Fibroblast of skin of back (primary cell): ENCODE measurements around the gene KLHL5.
"Not testable (repeated sequence)": the region's sequence is repeated elsewhere in the genome, so short reads cannot be mapped to it uniquely, and the experiment has no call there.

ENCODE experiments used
- DNase-seq: peaks from one replicate; pipeline ENCODE4 v3.0.0-alpha.2; 2013

KLHL5 gene

DNA sequence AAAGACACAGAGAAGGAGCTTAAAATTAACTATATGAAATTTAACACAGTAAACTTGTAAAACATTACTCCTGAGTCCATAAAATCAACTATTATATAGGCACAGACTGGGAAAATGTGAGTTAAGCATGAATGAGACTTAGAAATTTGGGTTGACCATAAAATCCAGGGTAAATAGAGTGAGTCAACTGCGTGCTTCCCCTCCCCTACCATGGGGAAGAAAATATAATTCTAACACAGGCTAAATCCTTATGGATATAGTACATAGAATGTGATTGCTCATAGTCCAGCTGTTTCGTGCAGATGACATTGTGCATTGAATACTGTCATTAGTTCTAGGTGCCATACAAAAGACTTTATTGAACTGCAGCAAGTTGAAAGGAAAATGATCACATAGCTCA lies 42.2 kb downstream of the KLHL5 start:
- DNase-seq, result peak; percentile 26

DNA sequence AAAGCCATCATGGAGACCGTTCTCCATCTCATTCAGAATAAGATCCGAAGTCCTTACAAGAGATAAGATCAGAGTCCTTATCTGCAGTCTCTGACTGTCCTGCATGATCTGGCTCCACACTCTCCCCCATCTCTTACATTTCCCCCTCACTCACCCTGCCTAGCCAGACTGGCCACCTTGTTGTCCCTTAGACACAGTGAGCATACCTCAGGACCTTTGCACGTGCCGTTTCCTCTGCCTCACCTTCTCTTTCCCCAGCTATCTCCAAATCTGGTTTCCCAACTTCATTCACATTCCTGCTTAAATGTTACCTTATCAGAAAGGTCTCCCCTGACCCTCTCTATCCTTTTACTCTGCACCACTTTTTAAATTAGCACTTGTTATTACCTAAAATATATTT lies 44.0 kb downstream of the KLHL5 start:
- DNase-seq, result no peak

DNA sequence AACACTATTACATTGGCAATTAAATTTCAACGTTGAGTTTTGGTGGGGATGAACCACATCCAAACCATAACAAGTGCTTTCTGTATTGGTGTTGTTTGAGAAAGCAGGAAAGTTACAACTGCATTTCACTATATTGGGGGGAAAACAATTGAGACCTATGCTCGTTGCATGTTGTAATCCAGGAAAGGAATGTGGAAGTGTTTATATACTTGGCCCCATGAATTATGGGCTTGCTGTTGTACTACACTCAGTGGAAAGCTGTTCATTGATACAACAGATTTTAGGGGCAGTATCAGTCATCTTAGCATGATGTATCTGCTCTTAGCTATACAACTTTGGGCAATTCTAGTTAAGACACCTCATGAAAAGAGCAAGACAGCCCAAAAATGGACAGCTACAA lies 52.4 kb downstream of the KLHL5 start:
- DNase-seq, result no peak

DNA sequence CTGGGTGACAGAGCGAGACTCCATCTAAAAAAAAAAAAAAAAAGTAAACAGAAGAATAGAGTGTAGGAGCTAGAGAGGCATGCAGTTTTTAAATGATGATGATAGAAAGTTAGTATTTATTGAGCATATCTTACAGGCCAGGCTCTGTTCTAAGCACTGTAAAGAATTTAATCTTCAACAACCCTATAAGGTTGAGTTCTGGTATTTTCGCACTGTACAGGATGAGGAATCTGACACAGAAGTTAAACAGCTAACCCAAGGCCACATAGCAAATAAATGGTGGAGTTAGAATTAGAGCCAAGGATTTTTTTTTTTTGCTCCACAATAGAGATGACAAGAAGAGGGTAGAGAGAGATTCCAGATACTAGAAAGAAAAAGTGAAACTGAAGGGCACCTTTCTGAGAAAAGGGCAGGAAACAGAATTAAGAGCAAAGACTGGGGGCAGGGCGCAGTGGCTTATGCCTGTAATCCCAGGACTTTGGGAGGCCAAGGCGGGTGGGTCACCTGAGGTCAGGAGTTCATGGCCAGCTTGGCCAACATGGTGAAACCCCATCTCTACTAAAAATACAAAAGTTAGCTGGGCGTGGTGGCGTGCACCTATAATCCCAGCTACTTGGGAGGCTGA lies 56.1 kb downstream of the KLHL5 start:
- DNase-seq, result no peak

DNA sequence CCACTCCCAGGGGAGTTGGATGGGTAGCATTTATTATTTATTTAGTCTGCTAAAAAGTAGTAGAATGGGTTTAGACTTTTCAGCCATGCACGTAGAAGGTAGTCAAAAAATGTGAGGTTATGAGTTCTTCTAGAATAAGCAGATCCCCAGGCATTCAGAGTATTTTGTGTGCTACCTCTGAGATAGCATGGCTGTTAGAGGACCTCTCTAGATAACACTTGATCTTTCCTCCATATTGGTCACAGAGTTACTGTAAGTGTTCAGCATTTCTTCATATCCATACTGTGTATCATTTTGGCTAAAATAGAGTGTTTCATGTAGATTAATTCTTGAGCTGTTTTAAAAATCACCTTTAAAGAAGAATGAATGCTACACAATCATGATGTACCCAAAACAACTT lies 58.4 kb downstream of the KLHL5 start:
- no peak for DNase-seq

DNA sequence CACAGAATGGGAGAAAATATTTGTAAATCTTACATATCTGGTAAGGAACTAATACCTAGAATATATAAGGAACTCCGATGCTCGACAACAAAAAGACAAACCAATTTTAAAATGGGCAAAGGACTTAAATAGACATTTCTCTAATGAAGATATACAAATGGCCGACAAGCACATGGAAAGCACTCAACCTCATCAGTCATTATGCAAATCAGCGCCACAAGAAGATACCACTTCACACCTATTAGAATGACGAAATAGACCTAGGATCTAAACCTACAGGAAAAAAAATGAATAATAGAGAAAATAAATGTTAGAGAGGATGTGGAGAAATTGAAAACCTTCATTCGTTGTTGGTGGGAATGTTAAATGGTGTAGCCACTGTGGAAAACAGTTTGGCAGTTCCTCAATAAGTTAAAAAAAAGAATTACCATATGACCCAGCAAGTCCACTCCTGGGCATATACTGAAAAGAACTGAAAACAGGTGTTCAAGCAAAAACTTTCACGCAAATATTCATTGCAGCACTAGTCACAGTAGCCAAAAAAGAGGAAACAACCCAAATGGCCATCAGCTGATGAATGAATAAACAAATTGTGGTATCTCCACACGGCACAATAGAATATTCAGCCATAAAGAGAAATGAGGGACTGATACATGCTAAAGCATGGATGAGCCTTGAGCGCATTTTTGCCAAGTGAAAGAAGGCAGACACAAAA lies 63.0 kb downstream of the KLHL5 start:
- no peak for DNase-seq

DNA sequence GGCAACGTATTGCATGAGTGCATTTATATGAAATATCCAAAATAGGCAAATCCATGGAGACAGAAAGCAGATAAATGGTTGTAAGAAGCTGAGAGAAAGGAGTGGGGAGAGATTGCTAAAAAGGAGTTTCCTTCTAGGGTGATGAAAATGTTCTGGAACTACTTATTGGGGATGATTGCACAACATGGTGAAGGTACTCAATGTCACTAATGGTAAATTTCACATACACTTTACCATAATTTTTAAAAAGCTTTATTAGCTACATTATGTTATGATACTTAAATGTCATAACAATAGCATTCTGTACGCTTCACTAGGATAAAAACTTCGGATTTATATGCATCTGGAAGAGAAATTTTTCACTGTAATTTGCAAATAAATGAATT lies 63.6 kb downstream of the KLHL5 start:
- no peak for DNase-seq

DNA sequence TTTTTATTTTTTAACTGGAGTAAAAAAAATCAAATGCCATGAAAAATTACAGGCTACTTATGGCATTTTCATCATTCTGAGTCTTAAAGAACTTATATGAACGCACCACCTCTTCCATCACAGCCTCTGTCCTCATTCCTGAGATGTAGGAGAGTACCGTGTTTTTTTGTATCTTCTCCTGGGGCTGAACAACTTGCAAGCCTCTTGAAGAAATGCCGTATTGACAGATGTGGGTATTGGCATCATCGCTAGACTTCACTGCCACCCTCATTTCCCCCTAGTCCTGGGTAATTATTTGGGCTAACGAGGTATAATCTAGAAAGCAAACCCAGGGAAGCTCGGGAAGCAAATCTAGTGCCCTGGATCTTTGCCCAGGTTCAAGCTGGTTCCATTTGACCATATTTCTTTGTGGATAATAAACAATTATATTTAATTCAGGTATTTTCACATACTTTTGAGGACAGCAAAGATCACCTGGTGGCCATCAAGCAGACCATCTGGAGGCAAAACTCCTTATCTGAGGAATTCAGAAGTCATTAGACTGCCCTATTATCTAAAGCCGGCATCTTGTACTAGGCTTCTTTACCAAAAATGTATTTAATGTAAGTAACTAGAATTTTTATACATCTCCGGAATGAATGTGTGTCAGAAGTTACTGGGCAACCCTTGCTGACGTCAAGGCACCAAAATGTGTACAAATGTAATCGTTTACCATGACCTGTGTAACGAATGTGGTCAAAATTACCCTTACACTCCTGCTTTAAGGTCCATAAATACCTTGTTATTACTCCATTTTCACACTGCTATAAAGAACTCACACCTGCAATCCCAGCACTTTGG lies 64.4 kb downstream of the KLHL5 start:
- DNase-seq, result no peak

DNA sequence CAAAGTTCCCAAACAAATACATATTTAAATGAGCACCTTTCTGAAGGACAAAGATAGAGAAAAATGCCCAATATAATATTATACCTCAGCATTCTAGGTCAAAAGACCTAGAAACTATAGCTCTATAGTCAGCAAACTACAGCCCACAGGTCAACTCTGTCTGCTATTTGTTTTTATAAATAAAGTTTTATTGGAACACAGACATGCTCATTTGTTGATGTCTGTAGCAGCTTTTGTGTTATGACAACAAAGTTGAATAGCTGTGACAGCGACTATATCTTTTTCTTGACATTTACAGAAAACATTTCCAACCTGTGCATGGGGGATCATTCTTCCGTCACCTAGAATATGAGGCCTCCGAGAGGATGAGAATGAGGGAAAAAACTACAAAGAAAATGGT lies 71.6 kb downstream of the KLHL5 start:
- DNase-seq, result no peak

DNA sequence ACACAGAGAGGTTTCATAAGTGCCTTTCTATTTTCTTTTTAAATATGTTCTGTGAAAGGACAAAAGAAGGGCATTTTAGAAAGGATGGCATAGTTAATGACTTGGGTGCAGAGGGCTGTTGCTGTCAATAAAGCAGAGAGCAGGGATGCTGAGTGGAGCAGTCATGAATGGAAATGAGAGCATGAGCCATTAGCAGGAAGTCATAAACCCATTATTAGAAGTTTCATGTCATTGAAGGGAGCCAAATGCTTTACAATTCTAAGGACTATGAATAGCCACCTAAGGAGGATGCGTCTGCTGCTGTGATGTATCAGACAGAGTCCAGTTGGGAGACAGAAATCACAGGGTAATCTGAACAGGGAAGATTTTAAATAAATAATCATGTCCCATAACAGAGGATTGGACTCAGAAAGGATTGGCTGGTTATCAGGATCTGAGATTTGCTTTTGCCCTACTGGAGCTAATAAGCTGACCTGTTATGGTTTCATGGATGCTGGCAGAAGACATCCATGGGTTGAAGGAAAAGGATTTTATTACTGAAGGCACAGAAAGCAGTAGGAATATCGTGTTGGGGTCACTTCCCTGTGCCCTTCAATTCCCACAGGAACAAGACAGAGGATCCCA lies 72.8 kb downstream of the KLHL5 start:
- DNase-seq, result no peak

DNA sequence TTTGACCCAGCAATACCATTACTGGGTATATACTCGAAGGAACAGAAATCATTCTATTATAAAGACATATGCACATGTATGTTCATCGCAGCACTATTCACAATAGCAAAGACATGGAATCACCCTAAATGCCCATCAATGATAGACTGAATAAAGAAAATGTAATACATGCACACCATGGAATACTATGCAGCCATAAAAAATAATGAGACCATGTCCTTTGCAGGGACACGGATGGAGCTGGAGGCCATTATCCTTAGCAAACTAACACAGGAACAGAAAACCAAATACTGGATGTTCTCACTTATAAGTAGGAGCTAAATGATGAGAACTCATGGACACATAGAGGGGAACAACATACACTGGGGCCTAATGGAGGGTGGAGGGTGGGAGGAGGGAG lies 76.2 kb downstream of the KLHL5 start:
- not testable (repeated sequence) for DNase-seq

DNA sequence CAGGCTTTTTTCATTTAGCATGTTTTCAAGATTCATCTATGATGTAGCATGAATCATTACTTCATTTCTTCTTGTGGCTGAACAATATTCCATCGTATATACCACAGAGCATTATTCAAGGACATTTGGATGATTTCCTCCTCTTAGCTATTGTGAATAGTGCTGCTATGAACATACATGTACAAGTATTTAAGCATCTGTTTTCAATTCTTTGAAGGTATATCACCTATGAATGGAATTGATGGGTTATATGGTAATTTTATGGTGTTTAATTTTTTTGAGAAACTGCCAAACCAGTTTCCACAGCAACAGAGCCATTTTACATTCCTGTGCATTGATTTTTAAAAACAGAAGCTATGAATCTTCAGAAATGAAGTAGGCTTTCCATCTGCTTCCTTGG lies 84.2 kb downstream of the KLHL5 start:
- DNase-seq, result no peak

DNA sequence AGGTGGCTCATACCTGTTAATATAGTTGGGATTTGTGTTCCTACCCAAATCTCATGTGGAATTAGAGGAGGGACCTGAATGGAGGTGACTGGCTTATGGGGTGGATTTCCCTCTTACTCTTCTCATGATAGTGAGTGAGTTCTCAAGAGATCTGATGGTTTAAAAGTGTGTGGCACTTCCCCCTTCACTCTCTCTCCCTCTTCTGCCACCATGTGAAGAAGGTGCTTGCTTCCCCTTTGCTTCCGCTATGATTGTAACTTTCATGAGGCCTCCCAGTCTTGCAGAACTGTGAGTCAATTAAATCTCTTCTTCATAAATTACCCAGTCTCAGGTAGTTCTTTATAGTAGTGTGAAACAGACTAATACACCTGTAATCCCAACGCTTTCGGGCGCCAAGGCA lies 92.0 kb downstream of the KLHL5 start:
- DNase-seq, result no peak

DNA sequence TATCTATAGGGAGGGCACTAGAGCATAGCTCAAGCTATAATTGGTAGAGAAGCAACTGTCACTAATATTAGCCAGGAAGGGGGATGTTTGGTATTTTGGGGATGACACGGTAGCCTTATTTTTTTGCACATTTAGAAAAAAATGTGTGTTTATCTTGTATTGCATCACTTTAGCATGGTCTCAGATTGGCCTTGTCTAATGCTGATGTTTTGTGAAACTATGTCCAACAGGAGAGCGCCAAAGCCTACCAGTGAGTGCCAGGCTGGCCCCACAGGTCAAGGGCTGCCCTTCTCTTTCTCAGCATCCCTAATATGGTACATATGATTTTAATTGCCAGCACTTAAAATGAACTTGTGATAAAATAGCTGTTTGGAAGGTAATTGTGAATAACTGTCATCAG lies 95.5 kb downstream of the KLHL5 start:
- DNase-seq, result no peak

DNA sequence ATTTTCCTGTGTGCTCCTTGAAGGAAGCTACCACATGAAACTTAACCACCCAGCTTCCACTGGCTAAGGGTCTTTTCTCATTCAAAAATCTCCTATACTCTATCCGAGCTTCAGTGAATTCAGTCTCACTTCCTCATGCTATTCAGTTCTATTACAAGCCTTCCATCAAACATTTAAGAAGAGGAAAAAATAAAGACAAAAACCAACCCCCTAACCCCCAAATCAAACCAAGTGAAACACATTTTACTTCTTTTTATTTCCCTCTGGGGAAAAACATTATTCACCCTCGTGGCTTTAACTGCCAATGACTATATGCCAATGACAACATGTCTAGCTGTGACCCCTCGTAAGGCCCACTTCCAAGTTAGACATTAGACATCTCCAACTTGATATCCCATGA lies 104.1 kb downstream of the KLHL5 start:
- no peak for DNase-seq

DNA sequence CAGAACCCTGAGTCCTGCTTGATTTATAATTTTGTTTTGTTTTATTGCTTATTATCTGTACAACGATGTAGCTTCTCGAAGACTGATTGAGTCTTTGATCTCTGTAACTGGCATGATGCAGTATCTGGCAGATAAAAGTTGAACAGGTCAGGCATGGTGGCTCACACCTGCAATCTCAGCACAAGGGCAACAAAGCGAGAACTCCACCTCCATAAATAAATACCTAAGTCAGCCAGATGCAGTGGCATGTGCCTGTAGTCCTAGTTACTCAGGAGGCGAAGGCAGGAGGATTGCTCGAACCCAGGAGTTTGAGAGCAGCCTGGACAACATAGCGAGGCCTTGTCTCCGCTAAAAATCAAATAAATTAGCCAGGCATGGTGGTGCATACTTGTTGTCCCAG lies 104.6 kb downstream of the KLHL5 start:
- no peak for DNase-seq

DNA sequence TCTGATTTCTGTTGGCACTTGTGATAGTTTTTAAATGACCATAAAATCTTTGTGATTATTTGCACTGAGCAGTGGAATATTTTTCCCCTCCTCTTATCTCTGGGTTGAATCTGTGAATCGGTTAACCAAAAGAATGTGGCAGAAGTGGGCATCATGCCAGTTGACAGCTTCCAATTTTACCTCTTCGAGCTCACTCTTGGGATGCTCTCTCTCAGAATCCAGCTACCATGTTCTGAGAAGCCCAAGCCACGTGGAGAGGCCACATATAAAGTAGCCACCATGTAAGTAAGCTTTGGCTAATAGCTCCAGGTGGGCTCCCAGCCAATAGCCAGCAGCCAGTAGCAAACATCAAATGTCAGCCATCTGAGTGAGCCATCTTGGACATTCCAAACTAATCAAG lies 107.4 kb downstream of the KLHL5 start:
- peak; percentile 33 for DNase-seq

DNA sequence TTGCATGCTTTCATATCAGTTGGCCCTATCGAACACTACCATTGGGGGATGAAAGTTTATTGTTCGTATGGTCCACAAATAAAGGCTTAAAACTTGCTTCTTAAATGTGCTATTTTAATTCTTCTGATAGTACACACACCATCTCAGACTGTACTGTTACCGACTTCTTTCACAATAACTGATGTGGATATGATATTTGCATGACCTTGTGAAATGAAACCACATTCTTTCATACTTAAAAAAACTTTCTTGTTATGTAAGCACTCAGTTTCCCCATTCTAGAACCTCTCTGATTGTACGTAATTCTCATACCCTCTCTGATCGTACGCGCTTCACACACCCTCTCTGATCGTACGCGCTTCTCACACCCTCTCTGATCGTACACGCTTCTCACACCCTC lies 108.3 kb downstream of the KLHL5 start:
- no peak for DNase-seq
